KMS-11 (cell line): ENCODE results near the gene LDLRAD3.

Experiments used
- H2AFZ ChIP-seq: fragments of 200-600 bp; sonication (generic); 2 replicates; pipeline ENCODE4 v1.6.1; 2016; ENCODE audit warnings: antibody characterized with exemption, mixed run types, low read depth
- H3K27ac ChIP-seq: fragments of 200-600 bp; sonication (generic); 2 replicates; pipeline ENCODE4 v1.6.1; 2016; ENCODE audit warnings: mild to moderate bottlenecking, mixed run types
- H3K27me3 ChIP-seq: fragments of 200-600 bp; sonication (generic); 2 replicates; pipeline ENCODE4 v1.6.1; 2017; ENCODE audit warnings: mild to moderate bottlenecking, low read depth, mixed run types, moderate library complexity; ENCODE audit not compliant: insufficient read depth
- H3K36me3 ChIP-seq: fragments of 200-600 bp; sonication (generic); 2 replicates; pipeline ENCODE4 v1.6.1; 2017; ENCODE audit warnings: mild to moderate bottlenecking, mixed run types; ENCODE audit not compliant: insufficient read depth
- H3K4me1 ChIP-seq: fragments of 200-600 bp; sonication (generic); 2 replicates; pipeline ENCODE4 v1.6.1; 2016; ENCODE audit warnings: mild to moderate bottlenecking, low read depth, mixed run types; ENCODE audit not compliant: poor library complexity, severe bottlenecking
- H3K4me2 ChIP-seq: fragments of 200-600 bp; sonication (generic); 2 replicates; pipeline ENCODE4 v1.7.0; 2016; ENCODE audit warnings: mild to moderate bottlenecking, mixed run types
- H3K4me3 ChIP-seq: fragments of 200-600 bp; sonication (generic); IDR thresholded peaks from 2 replicates; pipeline ENCODE4 v1.6.1; 2017; ENCODE audit warnings: low read depth, low read length, mixed read lengths; ENCODE audit not compliant: insufficient read depth
- H3K79me2 ChIP-seq: fragments of 200-600 bp; sonication (generic); 2 replicates; pipeline ENCODE4 v1.6.1; 2016; ENCODE audit warnings: low read depth, mixed run types; ENCODE audit not compliant: insufficient read depth
- H3K9ac ChIP-seq: fragments of 200-600 bp; sonication (generic); 2 replicates; pipeline ENCODE4 v1.6.1; 2016; ENCODE audit warnings: mild to moderate bottlenecking, mixed run types
- H4K20me1 ChIP-seq: fragments of 200-600 bp; sonication (generic); 2 replicates; pipeline ENCODE4 v1.6.1; 2016; ENCODE audit warnings: mild to moderate bottlenecking, mixed run types; ENCODE audit not compliant: insufficient read depth
- TF ChIP-seq, protein P1 (sequence below): fragments of 200-600 bp; sonication (generic); conservative IDR thresholded peaks from 2 replicates; pipeline ENCODE4 v1.6.1; 2017; ENCODE audit warnings: low read depth, mild to moderate bottlenecking, antibody characterized with exemption, low read length, moderate library complexity, mixed read lengths

The LDLRAD3 gene

DNA sequence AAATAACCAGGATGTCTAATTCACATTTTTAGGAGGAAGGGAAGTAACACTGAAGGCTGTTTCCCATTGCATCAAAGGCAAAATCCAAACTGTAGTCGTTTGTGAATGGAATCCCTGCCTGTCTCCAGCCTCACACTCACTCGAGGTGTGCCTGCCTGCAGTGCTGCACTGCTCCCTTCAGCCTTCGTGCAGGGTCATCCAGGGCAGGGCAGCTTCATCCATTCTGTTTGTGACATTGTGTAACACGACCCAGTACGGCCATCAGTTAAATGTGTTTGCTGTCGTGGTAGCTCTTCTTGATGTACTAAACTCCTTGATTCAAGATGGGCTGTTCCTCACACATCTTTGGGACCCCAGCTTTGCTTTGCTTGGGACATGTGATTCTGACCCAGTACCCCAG is 34.3 kb downstream of the LDLRAD3 start:
- no peaks in the 10 kb centered on the region for H3K79me2 ChIP-seq
- no peaks in the 10 kb centered on the region for H4K20me1 ChIP-seq

DNA sequence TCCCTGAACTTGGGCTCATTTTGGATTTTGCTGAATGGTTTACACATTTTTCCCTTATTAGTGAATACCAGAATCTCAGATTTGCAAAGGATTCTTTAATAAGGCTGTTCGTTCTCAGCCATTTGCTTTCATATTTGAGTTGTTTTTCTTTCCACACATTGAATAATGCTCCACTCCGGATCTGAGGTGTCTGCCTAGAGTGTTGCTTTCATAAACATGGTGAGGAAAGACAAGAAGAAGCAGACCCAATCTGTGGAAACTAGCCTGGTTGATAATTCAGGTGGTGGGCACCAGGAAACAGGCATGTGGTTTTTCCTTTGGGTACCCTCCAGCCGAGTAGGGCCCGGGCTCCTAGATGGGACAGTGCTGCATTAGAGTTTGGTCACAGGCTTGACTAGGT is 35.0 kb downstream of the LDLRAD3 start:
- TF ChIP-seq, protein P1, sequence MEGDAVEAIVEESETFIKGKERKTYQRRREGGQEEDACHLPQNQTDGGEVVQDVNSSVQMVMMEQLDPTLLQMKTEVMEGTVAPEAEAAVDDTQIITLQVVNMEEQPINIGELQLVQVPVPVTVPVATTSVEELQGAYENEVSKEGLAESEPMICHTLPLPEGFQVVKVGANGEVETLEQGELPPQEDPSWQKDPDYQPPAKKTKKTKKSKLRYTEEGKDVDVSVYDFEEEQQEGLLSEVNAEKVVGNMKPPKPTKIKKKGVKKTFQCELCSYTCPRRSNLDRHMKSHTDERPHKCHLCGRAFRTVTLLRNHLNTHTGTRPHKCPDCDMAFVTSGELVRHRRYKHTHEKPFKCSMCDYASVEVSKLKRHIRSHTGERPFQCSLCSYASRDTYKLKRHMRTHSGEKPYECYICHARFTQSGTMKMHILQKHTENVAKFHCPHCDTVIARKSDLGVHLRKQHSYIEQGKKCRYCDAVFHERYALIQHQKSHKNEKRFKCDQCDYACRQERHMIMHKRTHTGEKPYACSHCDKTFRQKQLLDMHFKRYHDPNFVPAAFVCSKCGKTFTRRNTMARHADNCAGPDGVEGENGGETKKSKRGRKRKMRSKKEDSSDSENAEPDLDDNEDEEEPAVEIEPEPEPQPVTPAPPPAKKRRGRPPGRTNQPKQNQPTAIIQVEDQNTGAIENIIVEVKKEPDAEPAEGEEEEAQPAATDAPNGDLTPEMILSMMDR, result no peak
- H3K4me1 ChIP-seq, result peaks cover 8% of the 10 kb centered on the region
- H3K36me3 ChIP-seq, result no peaks in the 10 kb centered on the region
- H3K27me3 ChIP-seq, result no peaks in the 10 kb centered on the region
- H3K27ac ChIP-seq, result no peak overlapping the region
- H3K9ac ChIP-seq, result no peak overlapping the region
- H3K4me2 ChIP-seq, result no peak overlapping the region
- H3K79me2 ChIP-seq, result no peaks in the 10 kb centered on the region
- H2AFZ ChIP-seq, result no peak overlapping the region
- H3K4me3 ChIP-seq, result no peak overlapping the region
- no peaks in the 10 kb centered on the region for H4K20me1 ChIP-seq

More for the DNA sequence above, 34.3 kb downstream of the LDLRAD3 start:
- Histone ChIP-seq H2AFZ (no peak overlapping the region), H3K9ac (no peak overlapping the region), H3K27me3 (no peaks in the 10 kb centered on the region), H3K4me2 (no peak overlapping the region), H3K4me1 (peaks cover 8% of the 10 kb centered on the region), H3K36me3 (no peaks in the 10 kb centered on the region), H3K4me3 (no peak overlapping the region), H3K27ac (no peak overlapping the region)
- TF ChIP-seq, protein P1, result no peak

DNA sequence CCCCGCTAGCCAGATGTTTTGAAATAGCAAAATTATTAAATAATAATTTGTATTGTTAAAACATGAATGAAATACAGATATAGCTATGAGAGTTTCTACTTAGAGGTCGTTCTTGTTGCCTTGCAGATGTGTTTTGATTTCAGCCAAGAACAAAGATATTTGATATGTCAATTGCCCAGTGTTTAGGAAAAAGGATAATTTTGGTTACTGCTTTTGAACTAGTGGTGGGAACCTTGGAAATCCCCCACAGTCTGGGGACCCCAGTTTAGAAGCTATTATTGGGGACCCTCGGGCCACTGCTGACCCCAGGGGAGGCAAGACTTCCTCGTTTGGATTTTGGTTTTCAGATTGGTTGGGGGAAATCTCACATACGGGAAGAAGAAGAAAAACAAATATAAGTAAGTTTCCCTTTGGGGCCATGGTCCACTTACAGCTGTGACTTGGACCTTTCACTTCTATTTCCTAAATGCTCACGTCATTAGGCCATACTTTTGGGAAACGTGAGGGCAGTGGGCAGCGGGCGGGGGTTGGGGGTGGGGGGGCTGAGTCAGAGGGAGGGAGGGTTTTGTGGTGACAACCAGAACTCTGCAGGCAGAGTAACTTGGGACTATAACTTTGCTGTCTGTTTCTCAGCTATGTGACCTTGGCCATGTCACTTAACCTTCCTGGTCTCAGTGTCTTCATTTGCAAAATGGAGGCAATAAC is 37.0 kb downstream of the LDLRAD3 start:
- H2AFZ ChIP-seq, result no peak overlapping the region
- H3K79me2 ChIP-seq, result no peaks in the 10 kb centered on the region
- H3K9ac ChIP-seq, result no peak overlapping the region
- TF ChIP-seq, protein P1, result no peak
- no peak overlapping the region for H3K4me2 ChIP-seq
- no peaks in the 10 kb centered on the region for H3K27me3 ChIP-seq
- peaks cover 8% of the 10 kb centered on the region for H3K4me1 ChIP-seq
- H3K36me3 ChIP-seq, result no peaks in the 10 kb centered on the region
- no peak overlapping the region for H3K27ac ChIP-seq
- H3K4me3 ChIP-seq, result no peak overlapping the region
- H4K20me1 ChIP-seq, result no peaks in the 10 kb centered on the region

GRCh38 chr11:35981581-35981980 is 37.7 kb downstream of the LDLRAD3 start:
- Histone ChIP-seq H3K27me3 (no peaks in the 10 kb centered on the region), H3K4me1 (peaks cover 8% of the 10 kb centered on the region), H3K4me3 (no peak overlapping the region), H4K20me1 (no peaks in the 10 kb centered on the region), H3K79me2 (no peaks in the 10 kb centered on the region), H3K36me3 (no peaks in the 10 kb centered on the region), H2AFZ (no peak overlapping the region), H3K4me2 (no peak overlapping the region), H3K27ac (no peak overlapping the region), H3K9ac (no peak overlapping the region)
- TF ChIP-seq, protein P1, result no peak
